Psoas muscle (tissue), 8 donors: Measurements from ENCODE around the gene BRINP2. TPM values are rescaled to one million over a fixed set of nuclear protein-coding genes. Genes with fewer than 3 reads are reported as not detected.

Experiments
- ATAC-seq, 4 donors: fragments of 200-7000 bp; cut with Tn5 transposase; one replicate each; pipeline ENCODE4 v1.9.1; 2020; ENCODE audit warnings: moderate library complexity in 3 of 4, mild to moderate bottlenecking in 2 of 4
- DNase-seq, 2 donors: peaks; one replicate each; pipeline ENCODE4 v3.0.0-alpha.2; 2020
- H3K27ac ChIP-seq: fragments of 200-600 bp; one replicate; pipeline ENCODE4 v1.8.0; 2022
- H3K27me3 ChIP-seq, 3 donors: fragments of 200-600 bp in 1 of 3; one replicate each; pipeline versions ENCODE4 v1.6.1 to v1.8.0; 2013 to 2022; ENCODE audit warnings: low read length in 2 of 3, mild to moderate bottlenecking in 2 of 3, moderate library complexity in 1 of 3; ENCODE audit not compliant: insufficient read depth in 3 of 3
- H3K36me3 ChIP-seq, 2 donors: fragments of 200-600 bp in 1 of 2; one replicate each; pipeline versions ENCODE4 v1.6.1 to v1.8.0; 2013 to 2022; ENCODE audit warnings: low read depth in 1 of 2, mild to moderate bottlenecking in 1 of 2, moderate library complexity in 1 of 2; ENCODE audit not compliant: insufficient read depth in 1 of 2
- H3K4me1 ChIP-seq: fragments of 200-600 bp; one replicate; pipeline ENCODE4 v1.8.0; 2022
- H3K4me3 ChIP-seq: fragments of 200-600 bp; one replicate; pipeline ENCODE4 v1.8.0; 2022; ENCODE audit warnings: mild to moderate bottlenecking
- H3K9me3 ChIP-seq: fragments of 200-600 bp; one replicate; pipeline ENCODE4 v1.8.0; 2022
- CTCF ChIP-seq: fragments of 200-600 bp; IDR thresholded peaks from one replicate; pipeline ENCODE4 v1.8.0; 2022; ENCODE audit warnings: antibody characterized with exemption
- WGBS, 3 donors: extraction: QIAGEN DNeasy Blood & Tissue Kit; methylation state at CpG; one replicate each; pipeline versions ENCODE4 v1.1.6 to v1.1.7; 2013; 5-methylcytosine and 5-hydroxymethylcytosine counted together
- intact Hi-C, 2 donors: fragments of 100-400 bp; cut with DNase I; formaldehyde crosslinking; loops; one replicate each; pipeline versions ENCODE4 v1.11.0 to v1.14.2; 2022
- polyA plus RNA-seq, 3 donors: library from polyadenylated mRNA; stranded (reverse); fragments of 200-250 nt; gene quantifications; one replicate each; pipeline ENCODE4 v1.2.3, GENCODE V29; 2013
- total RNA-seq, 4 donors: library from RNA; stranded (reverse); fragmentation: NEBNext Ultra II Directional in 2 of 4; extraction: Animal tissue kit (Norgen Biotek cat#: 25700) in 2 of 4; gene quantifications; one replicate each; pipeline versions ENCODE4 v1.2.1 to v1.2.4, GENCODE V29; 2021 to 2023
- donor health status: healthy with polysubstance abuse.
- donor health status: DM: no; HTN: no; CAD: no; lungs with moderate emphysema.
- donor health status: Bipolar disorder and iron deficiency.
- donor health status: healthy.
- donor health status: DM: yes; HTN: yes; CAD: no.
- donor health status: DM: no; HTN: no; CAD: no.
- donor health status: DM: no; HTN: no; CAD: no.
- donor health status: DM: yes; HTN: yes; CAD: no.

The BRINP2 gene
- total and polyA plus RNA-seq, 7 donors = 0.04 to 0.38 (median 0.23) TPM; not detected in 3

GRCh38 chr1:177229781-177230180, 59.0 kb downstream of the BRINP2 start:
- DNase-seq = no peak
- intact Hi-C loops = no loop called here
- TF ChIP-seq CTCF = no peak
- no peaks in the 10 kb centered on the region for H3K36me3 ChIP-seq
- H3K9me3 ChIP-seq = no peaks in the 10 kb centered on the region
- WGBS, 3 donors = 82 to 88% (median 83%) methylated on average over 19 to 20 of the region's 20 CpGs
- H3K4me3 ChIP-seq = no peak overlapping the region
- ATAC-seq = peak in 1 of 4 donors; percentile 27
- H3K27ac ChIP-seq = no peak overlapping the region
- no peaks in the 10 kb centered on the region for H3K27me3 ChIP-seq
- no peaks in the 10 kb centered on the region for H3K4me1 ChIP-seq

GRCh38 chr1:177230228-177231016, 59.7 kb downstream of the BRINP2 start:
- H3K4me1 ChIP-seq = no peaks in the 10 kb centered on the region
- intact Hi-C loops = no loop called here
- H3K27me3 ChIP-seq = no peaks in the 10 kb centered on the region
- DNase-seq (no peak), ATAC-seq (no peak)
- TF ChIP-seq CTCF = no peak
- H3K27ac ChIP-seq = no peak overlapping the region
- H3K4me3 ChIP-seq = no peak overlapping the region
- no peaks in the 10 kb centered on the region for H3K9me3 ChIP-seq
- no peaks in the 10 kb centered on the region for H3K36me3 ChIP-seq
- 72 to 86% (median 78%) methylated on average over 4 of the region's 4 CpGs for WGBS, 3 donors

- ATAC-seq = no peak
- 65 to 72% (median 66%) methylated on average over 7 of the region's 7 CpGs for WGBS, 3 donors
- Histone ChIP-seq H3K27ac (no peak overlapping the region), H3K36me3 (no peaks in the 10 kb centered on the region), H3K9me3 (no peaks in the 10 kb centered on the region), H3K4me1 (no peaks in the 10 kb centered on the region), H3K4me3 (no peak overlapping the region), H3K27me3 (no peaks in the 10 kb centered on the region)
- intact Hi-C loops = no loop called here
- TF ChIP-seq CTCF = no peak
- DNase-seq = no peak
Observed at GRCh38 chr1:177235350-177235749, 64.6 kb downstream of the BRINP2 start.

- no peaks in the 10 kb centered on the region for H3K9me3 ChIP-seq
- H3K4me1 ChIP-seq = no peaks in the 10 kb centered on the region
- DNase-seq (no peak), ATAC-seq (peak in 1 of 4 donors; percentile 57)
- H3K36me3 ChIP-seq = no peaks in the 10 kb centered on the region
- no peaks in the 10 kb centered on the region for H3K27me3 ChIP-seq
- no peak for TF ChIP-seq CTCF
- 32 to 38% (median 37%) methylated on average over 4 of the region's 4 CpGs for WGBS, 3 donors
- intact Hi-C loops = no loop called here
- no peak overlapping the region for H3K4me3 ChIP-seq
- no peak overlapping the region for H3K27ac ChIP-seq
Observed at GRCh38 chr1:177236962-177237361, 66.2 kb downstream of the BRINP2 start.

DNA sequence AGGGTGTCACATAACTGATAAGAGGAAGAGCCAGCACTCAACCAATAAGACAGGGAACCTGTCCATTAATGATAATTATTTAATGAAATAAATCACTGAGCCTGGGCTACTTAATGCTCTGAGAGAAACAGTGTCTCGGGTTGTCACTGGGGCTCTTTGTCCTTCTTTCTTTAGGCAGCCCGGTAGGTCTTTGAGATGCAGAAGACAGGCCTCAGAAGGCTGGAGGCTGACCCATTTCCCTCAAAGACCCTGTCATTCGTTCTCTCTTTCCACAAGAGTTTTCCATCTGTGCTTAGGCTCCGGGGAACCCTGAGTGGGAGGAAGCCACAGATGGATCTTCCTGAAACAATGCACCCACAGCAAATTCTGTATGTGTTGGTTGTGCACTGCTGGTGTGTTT, 68.2 kb downstream of the BRINP2 start:
- no peaks in the 10 kb centered on the region for H3K36me3 ChIP-seq
- WGBS, 3 donors = 59 to 68% (median 65%) methylated on average over 4 of the region's 4 CpGs
- TF ChIP-seq CTCF = no peak

More for the DNA sequence above, 68.2 kb downstream of the BRINP2 start:
- no peaks in the 10 kb centered on the region for H3K27me3 ChIP-seq
- no peak overlapping the region for H3K27ac ChIP-seq
- intact Hi-C loops = no loop called here
- no peak for DNase-seq
- ATAC-seq = no peak
- no peaks in the 10 kb centered on the region for H3K4me1 ChIP-seq
- H3K4me3 ChIP-seq = no peak overlapping the region
- no peaks in the 10 kb centered on the region for H3K9me3 ChIP-seq
